ENCODE data around the gene PRICKLE2.

GRCh38 chr3:64199932-64200331 lies 25.3 kb downstream of the PRICKLE2 start:
- no peak for TF ChIP-seq CTCF (IDR thresholded peaks at IDR 0.05)
- TF ChIP-seq POLR2A (IDR thresholded peaks at IDR 0.05) = no peak
